Measurements from ENCODE around the gene EMP2. TPM values are rescaled to one million over a fixed set of nuclear protein-coding genes. Genes with fewer than 3 reads are reported as not detected.

EMP2 gene
- total and polyA plus RNA-seq, 8 donors: 58.2 to 487 (median 67.6) TPM

GRCh38 chr16:10501016-10501607, 79.3 kb downstream of the EMP2 start:
- Histone ChIP-seq H3K27me3 (no peaks in the 10 kb centered on the region), H3K9me3 (peaks cover 0 to 5% of the 10 kb centered on the region in 2 donors), H3K4me1 (no peaks in the 10 kb centered on the region), H3K36me3 (peaks cover 0 to 15% of the 10 kb centered on the region in 2 donors), H3K27ac (no peak overlapping the region), H3K4me3 (no peak overlapping the region)
- ATAC-seq (peak; percentile 60), DNase-seq (no peak)
- no peak for TF ChIP-seq CTCF (IDR thresholded peaks at IDR 0.05)
- intact Hi-C loops (cut with DNase I): no loop called here

GRCh38 chr16:10500582-10500981, 79.8 kb downstream of the EMP2 start:
- intact Hi-C loops (cut with DNase I): no loop called here
- no peak overlapping the region for H3K4me3 ChIP-seq
- peaks cover 0 to 10% of the 10 kb centered on the region in 2 donors for H3K9me3 ChIP-seq
- no peak for DNase-seq
- H3K27me3 ChIP-seq: no peaks in the 10 kb centered on the region
- peak; percentile 25 for ATAC-seq
- H3K4me1 ChIP-seq: no peaks in the 10 kb centered on the region
- no peak overlapping the region for H3K27ac ChIP-seq
- H3K36me3 ChIP-seq: peaks cover 0 to 16% of the 10 kb centered on the region in 2 donors
- no peak for TF ChIP-seq CTCF (IDR thresholded peaks at IDR 0.05)

GRCh38 chr16:10497132-10498101, 83.0 kb downstream of the EMP2 start:
- TF ChIP-seq CTCF (IDR thresholded peaks at IDR 0.05): no peak
- H3K27me3 ChIP-seq: no peaks in the 10 kb centered on the region
- ATAC-seq (no peak), DNase-seq (no peak)
- no peaks in the 10 kb centered on the region for H3K4me1 ChIP-seq
- no peak overlapping the region for H3K4me3 ChIP-seq
- intact Hi-C loops (cut with DNase I): no loop called here
- H3K9me3 ChIP-seq: peaks cover 0 to 20% of the 10 kb centered on the region in 2 donors
- no peak overlapping the region for H3K27ac ChIP-seq
- peaks cover 0 to 20% of the 10 kb centered on the region in 2 donors for H3K36me3 ChIP-seq

GRCh38 chr16:10495031-10495345, 85.4 kb downstream of the EMP2 start:
- H3K27me3 ChIP-seq: no peaks in the 10 kb centered on the region
- peaks cover 0 to 20% of the 10 kb centered on the region in 2 donors for H3K36me3 ChIP-seq
- no peak overlapping the region for H3K4me3 ChIP-seq
- intact Hi-C loops (cut with DNase I): no loop called here
- peaks cover 0 to 20% of the 10 kb centered on the region in 2 donors for H3K9me3 ChIP-seq
- H3K27ac ChIP-seq: no peak overlapping the region
- no peaks in the 10 kb centered on the region for H3K4me1 ChIP-seq
- DNase-seq: no peak
- ATAC-seq: no peak
- TF ChIP-seq CTCF (IDR thresholded peaks at IDR 0.05): no peak

- DNase-seq (no peak), ATAC-seq (no peak)
- H3K27ac ChIP-seq: no peak overlapping the region
- H3K36me3 ChIP-seq: peaks cover 0 to 20% of the 10 kb centered on the region in 2 donors
- H3K4me3 ChIP-seq: no peak overlapping the region
- no peaks in the 10 kb centered on the region for H3K27me3 ChIP-seq
- no peak for TF ChIP-seq CTCF (IDR thresholded peaks at IDR 0.05)
- intact Hi-C loops (cut with DNase I): no loop called here
- H3K4me1 ChIP-seq: no peaks in the 10 kb centered on the region
- peaks cover 0 to 20% of the 10 kb centered on the region in 2 donors for H3K9me3 ChIP-seq
These were observed 85.9 kb downstream of the EMP2 start for GRCh38 chr16:10494343-10495030.
